Esophagus squamous epithelium (tissue), 4 donors: ENCODE measurements around the gene PET117.

Experiments
- CTCF ChIP-seq, 6 experiments: fragments of 450-650 bp in 4 of 6; fragments of 200-600 bp in 2 of 6; sonication (generic) in 2 of 6; IDR thresholded peaks; one replicate each; pipeline ENCODE4 v1.5.1; 2016 to 2019; ENCODE audit warnings: antibody characterized with exemption in 6 of 6, mild to moderate bottlenecking in 4 of 6, moderate library complexity in 4 of 6
- POLR2A ChIP-seq, 4 donors: fragments of 450-650 bp; IDR thresholded peaks; one replicate each; pipeline ENCODE4 v1.6.1; 2017; ENCODE audit warnings: antibody characterized with exemption in 4 of 4, mild to moderate bottlenecking in 4 of 4, moderate library complexity in 3 of 4

- TF ChIP-seq CTCF (IDR thresholded peaks at IDR 0.05) (no peak), POLR2A (IDR thresholded peaks at IDR 0.05) (no peak)
Observed at GRCh38 chr20:18092890-18093289, 44.8 kb upstream of the PET117 start.
